GM12892 (cell line): ENCODE data around the gene C6.

ENCODE experiments used
- POLR2A ChIP-seq: IDR thresholded peaks from 2 replicates; pipeline ENCODE4 v1.6.1; 2011; ENCODE audit warnings: low read depth, low read length, control low read depth
- POLR2AphosphoS5 ChIP-seq: IDR thresholded peaks from 2 replicates; pipeline ENCODE4 v1.6.1; 2011; ENCODE audit warnings: low read depth, low read length, control low read depth
- TAF1 ChIP-seq: IDR thresholded peaks from 2 replicates; pipeline ENCODE4 v1.6.1; 2011; ENCODE audit warnings: low read depth, mild to moderate bottlenecking, control low read depth, low read length, borderline replicate concordance

- TF ChIP-seq POLR2A (no peak), POLR2AphosphoS5 (no peak), TAF1 (no peak)
These were observed 37.1 kb upstream of the C6 start for GRCh38 chr5:41250351-41250987.
